ENCODE data around the gene CTSK.

GRCh38 chr1:150804671-150805070 is 3.4 kb downstream of the CTSK start:
- TF ChIP-seq CTCF (conservative IDR thresholded peaks at IDR 0.05; ENCODE audit: low read length), result no peak
- TF ChIP-seq EZH2phosphoT487 (IDR thresholded peaks at IDR 0.05; ENCODE audit: borderline replicate concordance, low read depth, low read length), result no peak

All from OCI-LY7 (cell line).